ENCODE measurements around the gene JAZF1.

- TF ChIP-seq CTCF (conservative IDR thresholded peaks at IDR 0.05 in 1 of 2, IDR thresholded peaks at IDR 0.05 in 1 of 2; ENCODE audit: extremely low read depth in 1 of 2, insufficient read depth in 1 of 2, low read depth in 1 of 2, low read length in 2 of 2) (no peak), EZH2 (IDR thresholded peaks at IDR 0.05; ENCODE audit: borderline replicate concordance, low read length) (no peak)
Measured at GRCh38 chr7:28095231-28095630, 85.4 kb downstream of the JAZF1 start.

Measured in mammary epithelial cell (primary cell).